T-helper 22 cell (primary cell): ENCODE results near the gene NDEL1.

Source experiments
- DNase-seq: peaks from one replicate; pipeline ENCODE4 v3.0.0-alpha.2; 2020; ENCODE audit warnings: low read depth

The NDEL1 gene

DNA sequence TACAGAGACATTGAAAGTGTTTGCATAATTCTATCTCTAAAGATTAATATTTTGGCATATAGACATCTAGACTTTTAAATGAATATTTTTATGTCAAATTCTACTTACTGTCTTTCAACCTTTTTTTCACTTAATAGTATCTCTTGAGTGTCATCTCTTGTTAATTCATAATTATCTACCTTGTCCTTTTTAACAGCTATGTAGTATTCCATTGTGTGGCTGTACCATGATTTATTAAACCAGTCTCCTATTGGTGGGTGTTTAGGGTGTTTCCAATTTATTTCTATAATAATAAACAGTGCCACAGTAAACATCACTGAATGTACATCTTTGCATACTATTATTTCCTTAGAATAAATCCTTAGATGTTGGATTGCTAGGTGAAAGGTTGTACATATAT lies 21.7 kb upstream of the NDEL1 start:
- no peak for DNase-seq

DNA sequence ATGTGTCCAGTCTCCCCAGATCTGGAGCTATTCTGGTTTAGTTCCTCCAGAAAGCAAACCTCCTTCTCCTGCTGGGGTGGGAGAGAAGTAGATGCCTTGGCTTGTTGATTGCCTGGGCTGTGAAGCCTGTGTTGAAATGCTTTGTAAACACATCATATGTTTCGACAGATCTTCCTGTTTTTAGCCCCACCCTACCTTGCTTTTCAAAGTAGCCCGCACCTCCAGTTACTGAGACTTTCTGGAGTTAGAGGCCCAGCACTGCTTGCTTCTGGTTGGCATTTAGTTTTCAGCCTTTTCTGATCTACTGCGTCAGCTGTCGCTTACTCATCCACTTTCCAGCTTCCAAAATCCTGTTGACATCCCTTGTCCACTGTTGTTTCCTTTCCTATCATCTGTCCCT lies 17.9 kb upstream of the NDEL1 start:
- DNase-seq: no peak

DNA sequence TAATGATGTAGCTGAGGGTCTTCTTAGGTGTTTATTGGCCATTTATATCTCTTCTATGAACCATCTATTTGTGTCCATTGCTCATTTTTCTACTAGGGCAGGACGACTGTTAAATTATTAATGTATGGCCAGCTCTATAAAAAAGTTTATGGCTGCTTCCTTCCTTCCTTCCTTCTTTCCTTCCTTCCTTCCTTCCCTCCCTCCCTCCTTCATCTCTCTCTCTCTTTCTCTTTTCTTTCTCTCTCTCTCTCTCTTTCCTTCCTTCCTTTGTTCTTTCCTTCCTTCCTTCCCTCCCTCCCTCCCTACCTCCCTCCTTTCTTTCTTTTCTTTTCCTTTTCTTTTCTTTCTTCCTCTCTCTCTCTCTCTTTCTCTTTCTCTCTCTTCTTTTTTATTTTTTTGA lies 17.2 kb upstream of the NDEL1 start:
- DNase-seq: no peak

DNA sequence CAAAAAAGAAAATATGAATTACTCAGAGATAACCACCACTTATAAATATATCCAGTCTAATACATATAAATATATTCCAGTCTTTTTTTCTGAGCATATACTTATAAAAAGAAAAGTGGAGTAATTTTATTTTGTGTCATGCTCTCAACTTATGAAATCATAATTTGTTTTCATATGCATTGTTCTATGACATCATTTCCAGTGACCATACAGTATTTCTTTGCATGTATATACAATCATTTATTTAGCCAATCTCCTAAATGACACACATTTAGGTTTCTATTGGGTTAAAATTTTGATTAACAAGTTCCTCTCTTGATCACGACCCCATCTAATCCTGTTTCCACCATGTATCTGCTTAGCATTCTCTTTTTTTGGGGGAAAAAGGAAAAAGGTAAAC lies 16.4 kb upstream of the NDEL1 start:
- no peak for DNase-seq

DNA sequence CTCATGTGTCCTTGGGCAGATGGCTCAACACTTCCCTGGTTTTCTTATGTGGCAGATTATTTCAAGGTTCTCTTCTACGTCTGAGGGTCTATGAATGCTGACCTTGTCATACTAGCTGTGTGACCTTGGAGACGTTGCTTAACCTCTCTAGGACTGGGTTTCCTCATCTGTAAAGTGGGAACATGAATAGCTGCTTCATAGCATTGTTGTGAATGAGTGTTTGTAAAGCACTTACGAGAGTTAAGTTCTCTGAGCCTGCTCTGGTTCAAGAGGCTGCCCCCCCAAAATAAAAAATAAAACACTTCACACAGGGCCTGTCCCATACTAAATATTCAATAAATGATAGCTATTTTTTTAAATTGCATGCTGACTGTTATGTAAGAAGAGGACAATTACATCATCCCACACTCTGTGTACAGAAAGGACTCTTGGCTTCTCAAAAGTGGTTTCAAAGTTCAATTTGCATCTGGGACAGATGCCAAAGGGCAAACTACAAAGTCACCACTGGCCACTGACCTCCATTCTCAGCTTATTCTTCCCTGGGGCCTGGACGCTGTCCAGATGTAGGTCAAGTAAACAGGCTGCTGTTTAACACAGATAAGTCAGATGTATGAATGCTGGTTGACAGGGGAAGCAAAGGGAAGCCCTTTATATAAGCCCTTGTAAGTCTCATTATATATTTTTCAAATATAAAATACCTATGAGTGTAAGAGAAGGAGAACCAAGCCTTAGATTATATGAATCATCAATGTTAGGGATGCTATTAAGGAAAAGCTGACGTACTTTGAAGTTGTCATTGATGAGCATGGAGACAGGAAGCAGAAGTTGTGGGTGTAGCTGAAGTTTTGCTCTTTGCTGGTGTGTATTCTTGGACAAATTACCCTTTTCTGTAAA lies 15.4 kb upstream of the NDEL1 start:
- DNase-seq: no peak

DNA sequence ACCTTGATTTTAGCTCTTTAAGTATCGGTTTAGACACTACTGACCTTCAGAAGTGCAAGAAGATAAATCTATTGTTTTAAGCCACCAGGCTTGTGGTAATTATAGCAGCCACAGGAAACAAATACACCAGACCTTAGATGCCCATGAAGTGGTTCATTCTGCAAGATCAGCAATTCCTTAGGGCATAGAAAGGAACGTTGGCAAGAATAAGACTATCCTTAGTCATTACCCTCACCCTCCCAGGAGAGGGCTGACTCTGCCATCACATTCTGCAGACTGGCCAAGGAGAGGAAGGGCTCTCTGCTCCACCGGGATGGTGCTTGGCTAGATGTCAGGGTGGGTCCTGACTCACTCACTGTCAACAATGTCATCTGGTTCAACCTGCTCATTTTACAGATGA lies 14.1 kb upstream of the NDEL1 start:
- DNase-seq: no peak

DNA sequence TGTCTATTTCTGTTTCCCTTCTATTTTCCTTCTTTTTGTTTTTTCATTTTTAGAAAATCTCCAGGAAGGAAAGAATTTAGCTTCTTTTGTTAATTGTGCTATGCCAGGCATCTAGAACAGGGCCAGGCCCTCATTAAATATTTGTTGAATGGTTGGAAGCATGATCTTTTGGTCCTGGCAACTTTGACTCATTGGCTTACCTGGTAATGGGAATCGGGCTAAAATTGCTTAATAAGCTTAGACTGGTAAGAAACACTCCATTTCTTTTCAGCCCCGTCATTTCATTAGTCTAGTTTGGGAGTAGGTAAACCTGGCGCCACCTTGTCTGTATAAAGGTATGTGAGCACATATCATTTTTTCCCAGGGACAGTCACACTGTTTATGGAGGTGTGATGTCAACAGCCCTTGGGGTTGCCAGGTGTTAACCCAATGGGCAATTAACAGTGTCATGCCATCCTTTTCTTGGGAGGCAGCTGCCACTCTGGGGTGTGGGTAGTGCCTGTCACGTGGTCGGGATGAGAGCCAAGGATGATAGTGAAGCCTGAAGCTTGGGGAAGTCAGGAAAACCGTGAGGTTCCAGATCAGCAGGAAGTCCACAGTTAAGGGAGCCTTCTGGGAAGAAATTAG lies 9.5 kb upstream of the NDEL1 start:
- DNase-seq: no peak

DNA sequence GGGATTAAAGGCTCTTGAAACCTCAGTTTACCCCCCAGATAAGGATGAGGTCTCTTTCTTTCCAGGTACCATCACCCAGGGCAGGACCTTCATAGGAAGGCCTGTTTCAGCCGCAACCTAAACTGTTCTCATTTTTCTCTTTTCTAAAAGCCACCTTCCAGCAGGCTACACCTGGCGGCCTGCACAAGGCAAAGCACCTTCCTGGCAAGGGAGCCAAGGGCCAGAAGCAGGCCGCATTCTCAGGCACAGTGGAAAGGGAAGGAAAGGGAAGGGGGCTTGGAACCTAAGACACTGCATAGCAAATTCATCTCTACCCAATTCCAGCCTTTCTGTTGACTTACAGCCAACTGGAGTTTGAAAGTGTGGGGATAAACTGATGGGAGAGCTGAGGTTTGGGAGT lies 8.9 kb upstream of the NDEL1 start:
- no peak for DNase-seq

DNA sequence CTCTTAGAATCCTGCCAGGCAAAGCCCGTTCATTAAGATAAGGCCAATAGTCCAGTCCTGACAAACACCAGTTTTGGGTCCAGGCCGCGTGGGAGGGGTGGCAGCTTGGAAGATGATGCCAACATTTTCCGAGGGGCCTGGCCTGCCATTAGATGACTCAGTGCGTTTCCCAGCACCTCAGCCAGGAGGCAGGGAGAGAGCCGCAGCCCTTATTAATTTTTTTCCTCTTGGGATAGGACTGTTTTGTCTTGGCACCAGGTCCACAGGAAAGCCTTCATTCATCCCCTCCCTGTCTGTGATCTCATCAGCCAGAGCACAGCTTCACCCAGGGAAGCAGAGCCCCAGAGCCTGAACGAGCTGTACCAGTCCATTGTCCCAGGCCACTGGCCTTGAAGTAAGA lies 4.7 kb upstream of the NDEL1 start:
- DNase-seq: no peak

DNA sequence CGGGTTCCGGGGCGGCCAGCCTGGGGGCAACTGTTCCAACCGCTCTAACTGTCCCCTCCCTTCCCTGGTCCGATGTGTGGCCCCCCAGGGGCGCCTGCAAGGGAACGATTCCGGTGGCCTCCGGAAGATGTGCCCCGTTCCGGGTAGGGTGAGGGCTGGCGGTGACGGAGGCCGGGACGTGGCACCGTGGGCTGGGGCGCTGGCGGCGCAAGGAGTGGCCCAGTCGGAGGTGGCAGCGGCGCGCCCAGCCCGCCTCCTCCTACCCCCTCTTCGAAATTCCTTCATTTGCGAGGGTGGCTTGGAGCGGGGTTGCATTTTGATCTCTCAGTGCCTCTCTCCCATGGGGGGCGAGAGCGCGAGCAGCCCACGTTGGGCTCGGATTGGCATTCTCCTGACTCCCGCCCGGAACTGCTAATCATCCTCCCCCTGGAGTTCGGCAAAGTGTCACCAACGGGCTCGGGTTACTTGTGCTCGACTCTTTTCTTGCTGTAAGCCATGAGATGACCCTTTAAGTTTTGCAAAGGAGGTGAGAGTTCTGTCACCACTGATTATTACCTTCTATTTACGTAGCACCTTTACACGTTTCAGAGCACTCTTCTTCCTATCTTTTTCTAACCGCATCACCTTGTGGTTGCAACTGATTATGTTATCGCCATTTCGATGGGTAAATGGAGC lies 622 bp downstream of the NDEL1 start:
- DNase-seq: peak; percentile 40

DNA sequence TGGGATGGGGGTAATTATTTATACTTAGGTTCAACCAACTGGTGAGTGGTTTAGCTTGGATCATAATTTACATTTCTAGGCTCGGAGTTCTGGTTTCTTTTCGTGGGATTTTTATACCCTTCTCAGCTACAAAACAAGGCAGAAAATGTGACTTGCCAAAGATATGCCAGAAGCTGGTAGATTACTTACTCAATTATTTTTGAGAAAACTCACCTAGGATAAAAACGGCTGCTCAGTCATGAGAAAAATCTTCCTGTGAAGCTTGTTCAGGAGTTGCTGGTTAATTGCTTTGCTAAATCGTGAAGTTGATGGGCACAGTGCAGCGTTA lies 1.1 kb downstream of the NDEL1 start:
- DNase-seq: no peak

DNA sequence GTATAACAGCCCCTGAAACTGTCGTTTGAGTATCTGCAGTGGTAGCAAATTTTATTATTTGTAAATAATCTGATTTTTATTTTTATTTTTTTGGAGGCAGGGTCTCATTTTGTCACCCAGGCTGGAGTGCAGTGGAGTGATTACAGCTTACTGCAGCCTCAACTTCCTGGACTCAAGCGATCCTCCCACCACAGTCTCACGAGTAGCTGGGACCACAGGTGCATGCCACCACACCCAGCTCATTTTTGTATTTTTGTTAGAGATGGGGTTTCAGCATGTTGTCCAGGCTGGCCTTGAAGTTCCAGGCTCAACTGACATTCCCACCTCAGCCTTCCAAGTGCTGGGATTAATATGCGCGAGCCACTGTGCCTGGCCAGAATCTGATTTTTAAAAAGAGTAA lies 2.8 kb downstream of the NDEL1 start:
- no peak for DNase-seq

DNA sequence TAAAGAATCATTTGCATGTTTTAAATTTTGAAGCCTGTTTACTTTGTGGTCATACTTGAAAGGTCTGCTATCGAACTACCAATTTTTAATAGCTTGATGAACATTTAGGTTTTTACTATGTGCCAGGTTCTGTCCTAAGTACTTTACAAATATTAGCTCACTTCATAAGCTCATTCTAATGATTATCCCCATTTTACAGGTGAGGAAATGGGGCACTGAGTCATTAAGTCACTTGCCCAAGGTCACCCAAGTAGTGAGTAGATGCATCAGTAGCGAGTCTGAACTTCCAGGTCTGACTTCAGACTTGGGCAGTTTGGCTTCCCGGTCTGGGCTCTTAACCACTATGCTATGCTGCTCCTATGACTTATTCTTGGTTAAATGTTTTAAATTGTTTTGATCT lies 4.0 kb downstream of the NDEL1 start:
- DNase-seq: no peak

DNA sequence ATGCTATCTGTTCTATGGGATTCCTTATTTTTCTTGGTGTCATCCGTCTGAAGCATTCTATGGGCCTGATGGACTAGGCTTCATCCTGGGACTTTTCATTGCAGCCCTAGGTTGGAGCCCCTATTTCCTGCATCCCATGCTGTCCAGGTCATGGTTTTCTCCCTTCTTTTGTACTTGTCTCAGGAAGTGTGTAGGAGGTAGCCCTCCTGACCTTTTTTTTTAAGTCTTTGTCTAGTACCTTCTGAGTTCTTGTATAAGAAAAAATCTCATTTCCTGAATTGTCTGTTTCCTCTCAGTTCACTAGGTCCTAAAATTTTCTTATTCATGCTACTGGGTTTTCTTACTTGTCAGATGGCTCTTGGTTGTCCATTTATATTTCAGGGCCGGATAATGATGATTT lies 6.0 kb downstream of the NDEL1 start:
- no peak for DNase-seq

DNA sequence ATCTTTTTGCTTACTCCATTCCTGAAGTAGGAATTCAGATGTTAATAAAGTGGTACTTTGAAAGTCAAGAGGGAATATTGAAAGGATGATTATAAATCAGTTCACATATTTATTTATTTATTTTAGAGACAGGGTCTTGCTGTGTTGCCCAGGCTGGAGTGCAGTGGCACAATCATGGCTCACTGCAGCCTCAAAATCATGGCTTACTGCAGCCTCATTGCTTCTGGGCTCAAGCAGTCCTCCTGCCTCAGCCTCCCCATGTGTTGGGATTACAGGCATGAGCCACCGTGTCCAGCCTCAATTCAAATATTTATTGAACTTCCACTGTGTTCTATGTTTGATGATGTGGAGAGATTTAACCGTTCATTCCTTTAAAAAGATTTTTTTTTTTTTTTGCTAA lies 6.6 kb downstream of the NDEL1 start:
- no peak for DNase-seq

DNA sequence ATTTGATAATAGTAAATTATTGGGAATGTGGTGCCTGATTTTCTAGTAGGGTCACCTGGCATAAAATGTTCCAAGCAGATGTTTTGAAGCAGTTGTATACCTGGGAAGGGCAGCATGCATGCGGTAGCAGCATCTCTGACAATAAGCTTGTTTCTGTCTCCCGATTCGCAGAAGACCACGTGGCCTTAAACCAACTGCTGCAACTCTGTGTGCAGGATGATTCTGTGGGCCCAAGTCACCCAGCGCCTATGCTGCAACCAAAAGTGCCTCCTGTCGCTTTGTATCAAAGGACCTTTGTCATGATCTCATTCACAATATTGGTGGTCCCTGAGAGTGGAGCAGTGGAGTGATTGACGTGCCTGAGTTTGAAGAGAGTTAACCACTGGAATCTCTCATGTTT lies 8.1 kb downstream of the NDEL1 start:
- no peak for DNase-seq

DNA sequence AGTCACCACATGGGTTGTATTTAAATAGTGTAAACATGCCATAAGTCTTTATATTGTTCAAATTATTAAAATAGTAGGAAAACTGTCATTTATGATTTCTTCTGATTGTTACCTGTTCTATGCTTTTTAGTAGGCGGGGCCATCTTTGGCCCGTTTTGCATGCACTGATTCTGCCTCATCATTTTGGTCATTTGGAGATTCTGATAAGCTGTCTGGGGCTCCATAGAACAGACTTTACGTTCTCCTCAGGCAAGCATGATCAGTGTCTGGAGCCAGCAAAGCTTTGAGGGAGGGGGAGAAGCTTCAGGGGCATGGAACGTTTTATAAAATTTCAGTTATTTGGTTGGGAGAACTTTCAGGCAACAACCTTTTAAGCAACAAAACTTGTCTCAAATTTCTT lies 8.8 kb downstream of the NDEL1 start:
- no peak for DNase-seq

DNA sequence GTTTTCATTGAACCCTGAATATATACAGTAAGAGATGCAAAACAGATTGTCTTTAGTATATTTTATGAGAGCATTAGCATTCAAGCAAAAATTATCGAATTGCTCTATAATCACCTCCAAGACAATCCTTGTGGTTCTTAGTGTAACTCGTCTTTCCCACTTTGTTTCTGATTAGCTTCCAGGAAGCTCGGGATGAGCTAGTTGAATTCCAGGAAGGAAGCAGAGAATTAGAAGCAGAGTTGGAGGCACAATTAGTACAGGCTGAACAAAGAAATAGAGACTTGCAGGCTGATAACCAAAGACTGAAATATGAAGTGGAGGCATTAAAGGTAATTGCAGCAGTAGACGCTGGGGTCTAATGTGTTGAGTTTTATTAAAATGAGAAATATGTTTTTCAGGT lies 9.9 kb downstream of the NDEL1 start:
- DNase-seq: no peak

DNA sequence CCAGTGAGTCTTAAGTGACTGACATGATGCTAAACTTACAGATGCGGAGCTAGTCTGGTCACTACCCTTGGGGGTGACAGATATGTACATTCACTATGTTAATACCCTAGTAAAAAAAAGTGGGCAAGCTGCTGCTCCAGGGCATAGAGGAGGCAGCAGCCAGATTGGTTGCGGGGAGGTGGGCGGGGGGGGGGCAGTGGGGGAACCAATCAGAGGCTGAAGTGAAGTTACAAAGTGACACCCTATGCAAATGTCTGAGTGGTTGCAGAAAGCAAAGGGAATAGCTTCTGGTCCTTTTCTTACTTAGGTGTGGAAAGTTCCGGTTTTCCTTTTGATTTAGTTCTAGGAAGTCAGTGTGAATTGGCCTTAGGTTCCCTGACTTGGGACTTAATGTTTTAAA lies 12.1 kb downstream of the NDEL1 start:
- no peak for DNase-seq

DNA sequence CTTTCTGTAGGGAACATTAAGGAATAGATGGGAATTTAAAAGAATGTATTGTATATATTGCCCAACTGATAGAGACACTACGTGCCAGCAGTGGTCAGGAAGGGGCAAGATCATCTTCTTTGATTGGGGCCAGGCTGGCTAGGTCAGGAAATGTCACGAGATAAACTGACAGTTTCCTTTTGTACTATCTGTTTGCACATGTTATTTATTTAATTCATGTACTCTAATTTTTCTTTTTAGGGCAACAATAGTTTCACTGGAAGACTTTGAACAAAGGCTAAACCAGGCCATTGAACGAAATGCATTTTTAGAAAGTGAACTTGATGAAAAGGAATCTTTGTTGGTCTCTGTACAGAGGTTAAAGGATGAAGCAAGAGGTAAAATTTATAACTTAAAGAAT lies 12.6 kb downstream of the NDEL1 start:
- DNase-seq: no peak

DNA sequence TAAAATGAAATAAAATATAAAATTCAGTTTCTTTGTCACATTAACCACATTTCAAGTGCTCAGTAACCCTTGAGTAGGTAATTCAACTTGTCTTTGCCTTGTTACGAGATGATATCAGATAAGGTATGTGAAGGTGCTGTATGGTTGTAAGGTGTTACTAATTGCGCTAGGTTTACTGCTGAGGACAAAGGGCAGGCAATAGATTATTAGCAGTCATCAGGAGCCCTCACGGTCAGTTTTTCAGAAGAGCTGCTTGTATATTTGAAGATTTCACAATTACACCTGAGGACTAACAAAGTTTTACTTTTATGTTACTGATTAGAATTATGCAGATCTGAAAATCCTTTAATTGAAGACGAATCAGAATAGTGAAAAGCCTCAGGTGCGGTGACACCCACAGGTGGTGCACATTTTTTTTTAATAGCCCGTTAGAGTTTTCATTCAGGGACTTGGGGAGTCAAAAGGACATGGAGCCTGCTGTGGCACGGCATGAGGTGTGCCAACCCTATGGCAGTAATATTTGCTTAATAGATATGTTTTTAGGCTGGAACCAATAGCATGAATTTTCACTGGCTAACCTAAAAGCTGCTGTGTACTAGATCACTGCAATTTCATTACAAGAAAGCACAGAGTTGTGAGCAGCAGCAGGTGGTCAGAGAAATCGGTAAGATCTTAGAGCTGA lies 16.4 kb downstream of the NDEL1 start:
- DNase-seq: no peak

DNA sequence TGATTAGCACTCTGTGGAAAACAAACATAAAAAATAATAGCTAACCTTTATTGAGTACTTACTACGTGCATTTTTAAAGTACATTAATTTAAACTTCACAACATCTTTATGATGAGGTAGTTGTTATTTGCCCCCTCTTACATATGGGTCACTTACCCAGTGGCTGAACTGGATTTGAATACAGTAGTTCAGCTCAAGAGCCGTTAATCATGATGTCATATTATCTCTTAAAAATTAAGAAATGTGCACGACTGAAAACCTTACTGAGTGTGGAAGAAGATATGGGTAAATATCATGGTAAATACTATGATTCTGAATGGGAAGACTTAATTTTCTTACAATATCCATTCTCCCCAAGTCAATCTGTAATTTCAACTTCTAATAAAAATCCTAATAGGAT lies 17.6 kb downstream of the NDEL1 start:
- no peak for DNase-seq

DNA sequence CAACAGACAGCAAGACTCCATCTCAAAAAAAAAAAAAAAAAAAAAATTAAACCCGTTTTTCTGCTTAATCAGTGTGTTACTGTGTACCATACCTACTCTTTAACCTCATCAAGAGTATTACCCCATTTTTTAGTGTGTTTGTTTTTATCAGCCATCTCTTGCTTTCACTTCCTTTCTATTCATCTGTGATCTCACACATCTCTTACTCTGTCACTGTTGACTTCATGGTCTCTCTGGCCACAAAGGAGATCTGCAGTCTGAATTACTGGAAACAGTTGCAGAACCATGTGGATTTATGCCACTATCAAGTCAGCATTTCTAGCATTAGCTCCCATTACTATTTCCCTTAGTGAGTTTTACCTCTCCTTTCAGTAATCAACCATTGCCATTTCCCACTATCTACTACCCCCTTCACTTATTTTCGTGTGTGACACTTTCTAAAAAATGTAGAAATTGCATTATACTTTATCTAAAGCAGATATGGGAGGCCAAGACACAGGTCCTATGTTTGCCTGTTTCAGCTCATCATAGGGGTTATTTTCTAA lies 20.1 kb downstream of the NDEL1 start:
- no peak for DNase-seq
